Psoas muscle (tissue), 8 donors: ENCODE data around the gene HPSE2. TPM values are rescaled to one million over a fixed set of nuclear protein-coding genes. Genes with fewer than 3 reads are reported as not detected.

ENCODE experiments used
- ATAC-seq, 4 donors: fragments of 200-7000 bp; cut with Tn5 transposase; one replicate each; pipeline ENCODE4 v1.9.1; 2020; ENCODE audit warnings: moderate library complexity in 3 of 4, mild to moderate bottlenecking in 2 of 4
- DNase-seq, 2 donors: peaks; one replicate each; pipeline ENCODE4 v3.0.0-alpha.2; 2020
- H3K27ac ChIP-seq: fragments of 200-600 bp; one replicate; pipeline ENCODE4 v1.8.0; 2022
- H3K27me3 ChIP-seq, 3 donors: fragments of 200-600 bp in 1 of 3; one replicate each; pipeline versions ENCODE4 v1.6.1 to v1.8.0; 2013 to 2022; ENCODE audit warnings: low read length in 2 of 3, mild to moderate bottlenecking in 2 of 3, moderate library complexity in 1 of 3; ENCODE audit not compliant: insufficient read depth in 3 of 3
- H3K36me3 ChIP-seq, 2 donors: fragments of 200-600 bp in 1 of 2; one replicate each; pipeline versions ENCODE4 v1.6.1 to v1.8.0; 2013 to 2022; ENCODE audit warnings: low read depth in 1 of 2, mild to moderate bottlenecking in 1 of 2, moderate library complexity in 1 of 2; ENCODE audit not compliant: insufficient read depth in 1 of 2
- H3K4me1 ChIP-seq: fragments of 200-600 bp; one replicate; pipeline ENCODE4 v1.8.0; 2022
- H3K4me3 ChIP-seq: fragments of 200-600 bp; one replicate; pipeline ENCODE4 v1.8.0; 2022; ENCODE audit warnings: mild to moderate bottlenecking
- H3K9me3 ChIP-seq: fragments of 200-600 bp; one replicate; pipeline ENCODE4 v1.8.0; 2022
- WGBS, 3 donors: extraction: QIAGEN DNeasy Blood & Tissue Kit; methylation state at CpG; one replicate each; pipeline versions ENCODE4 v1.1.6 to v1.1.7; 2013; 5-methylcytosine and 5-hydroxymethylcytosine counted together
- intact Hi-C, 2 donors: fragments of 100-400 bp; cut with DNase I; formaldehyde crosslinking; loops; one replicate each; pipeline versions ENCODE4 v1.11.0 to v1.14.2; 2022
- polyA plus RNA-seq, 3 donors: library from polyadenylated mRNA; stranded (reverse); fragments of 200-250 nt; gene quantifications; one replicate each; pipeline ENCODE4 v1.2.3, GENCODE V29; 2013
- total RNA-seq, 4 donors: library from RNA; stranded (reverse); fragmentation: NEBNext Ultra II Directional in 2 of 4; extraction: Animal tissue kit (Norgen Biotek cat#: 25700) in 2 of 4; gene quantifications; one replicate each; pipeline versions ENCODE4 v1.2.1 to v1.2.4, GENCODE V29; 2021 to 2023
- TF ChIP-seq, protein P1 (sequence below): fragments of 200-600 bp; IDR thresholded peaks from one replicate; pipeline ENCODE4 v1.8.0; 2022; ENCODE audit warnings: antibody characterized with exemption
- donor health status: healthy with polysubstance abuse.
- donor health status: DM: no; HTN: no; CAD: no; lungs with moderate emphysema.
- donor health status: Bipolar disorder and iron deficiency.
- donor health status: healthy.
- donor health status: DM: yes; HTN: yes; CAD: no.
- donor health status: DM: no; HTN: no; CAD: no.
- donor health status: DM: no; HTN: no; CAD: no.
- donor health status: DM: yes; HTN: yes; CAD: no.

Gene HPSE2
- total and polyA plus RNA-seq, 7 donors, result 0.01 to 0.17 (median 0.03) TPM; not detected in 4

DNA sequence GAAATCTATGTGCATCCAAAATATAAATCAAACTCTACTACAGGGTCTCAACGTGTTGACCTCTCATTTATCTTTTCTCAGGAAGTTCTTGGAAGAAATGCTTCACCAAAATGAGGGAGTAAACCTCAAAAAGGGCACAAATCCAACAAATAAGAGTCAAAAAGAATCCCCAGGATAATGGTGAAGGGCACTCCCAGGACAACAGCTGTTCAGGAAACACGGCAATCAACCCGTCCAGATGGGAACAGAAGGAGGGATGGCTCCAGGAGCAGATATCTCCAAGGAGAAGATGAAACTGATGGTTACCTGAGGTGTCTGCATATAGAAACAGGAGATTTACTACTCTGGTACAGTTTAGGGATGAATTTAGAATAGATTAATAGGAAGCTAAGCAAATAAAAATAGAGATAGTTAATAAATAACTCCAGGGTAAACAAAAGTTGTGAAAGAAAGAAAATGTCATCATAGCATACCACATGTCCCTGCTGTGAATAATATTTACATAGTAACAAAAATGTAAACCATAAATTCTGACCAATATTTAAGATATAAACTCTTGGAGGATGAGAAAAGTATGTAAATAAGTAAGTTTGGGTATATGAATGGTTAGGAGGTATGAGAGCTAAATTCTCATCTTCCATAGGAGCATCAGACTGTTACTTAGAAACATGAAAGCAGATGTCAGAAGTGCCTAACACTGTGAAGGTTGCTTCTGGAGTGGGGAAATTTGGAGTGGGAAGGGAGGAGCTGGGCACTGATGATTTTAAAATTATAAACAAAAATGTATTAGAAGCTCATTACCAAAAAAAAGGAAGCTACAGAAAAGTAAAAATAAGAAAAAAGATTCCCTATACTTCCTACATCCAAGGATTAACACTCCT, 551.4 kb downstream of the HPSE2 start:
- Histone ChIP-seq H3K9me3 (peaks cover 12% of the 10 kb centered on the region), H3K27ac (no peak overlapping the region), H3K4me1 (no peaks in the 10 kb centered on the region), H3K36me3 (no peaks in the 10 kb centered on the region), H3K4me3 (no peak overlapping the region), H3K27me3 (no peaks in the 10 kb centered on the region)
- no peak for DNase-seq
- ATAC-seq, result no peak
- TF ChIP-seq, protein P1, sequence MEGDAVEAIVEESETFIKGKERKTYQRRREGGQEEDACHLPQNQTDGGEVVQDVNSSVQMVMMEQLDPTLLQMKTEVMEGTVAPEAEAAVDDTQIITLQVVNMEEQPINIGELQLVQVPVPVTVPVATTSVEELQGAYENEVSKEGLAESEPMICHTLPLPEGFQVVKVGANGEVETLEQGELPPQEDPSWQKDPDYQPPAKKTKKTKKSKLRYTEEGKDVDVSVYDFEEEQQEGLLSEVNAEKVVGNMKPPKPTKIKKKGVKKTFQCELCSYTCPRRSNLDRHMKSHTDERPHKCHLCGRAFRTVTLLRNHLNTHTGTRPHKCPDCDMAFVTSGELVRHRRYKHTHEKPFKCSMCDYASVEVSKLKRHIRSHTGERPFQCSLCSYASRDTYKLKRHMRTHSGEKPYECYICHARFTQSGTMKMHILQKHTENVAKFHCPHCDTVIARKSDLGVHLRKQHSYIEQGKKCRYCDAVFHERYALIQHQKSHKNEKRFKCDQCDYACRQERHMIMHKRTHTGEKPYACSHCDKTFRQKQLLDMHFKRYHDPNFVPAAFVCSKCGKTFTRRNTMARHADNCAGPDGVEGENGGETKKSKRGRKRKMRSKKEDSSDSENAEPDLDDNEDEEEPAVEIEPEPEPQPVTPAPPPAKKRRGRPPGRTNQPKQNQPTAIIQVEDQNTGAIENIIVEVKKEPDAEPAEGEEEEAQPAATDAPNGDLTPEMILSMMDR, result no peak
- 1 to 10% (median 2%) methylated on average over 3 of the region's 3 CpGs for WGBS, 3 donors
- intact Hi-C loops, result no loop called here

DNA sequence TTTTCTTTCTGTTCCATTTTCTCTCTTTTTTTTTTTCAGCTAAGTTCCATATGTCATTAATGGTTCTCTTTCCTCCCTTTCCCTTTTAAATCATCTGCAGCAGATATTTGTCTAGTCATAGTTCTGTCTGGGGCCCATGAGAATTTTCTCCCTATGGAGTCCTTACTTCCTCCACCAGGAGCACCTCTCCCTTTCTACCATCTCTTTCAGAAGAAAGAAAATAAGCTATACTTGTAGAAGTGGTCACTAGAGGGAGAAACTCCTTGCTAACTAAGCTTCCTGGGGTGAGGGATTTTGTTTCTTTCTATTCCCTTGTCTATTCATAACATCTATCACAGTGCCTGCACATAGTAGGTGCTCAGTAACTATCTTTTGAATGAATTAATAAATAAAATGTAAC, 558.8 kb downstream of the HPSE2 start:
- H3K27me3 ChIP-seq, result peaks cover 0 to 4% (median 0%) of the 10 kb centered on the region in 3 donors
- no peak overlapping the region for H3K4me3 ChIP-seq
- ATAC-seq (no peak), DNase-seq (no peak)
- H3K36me3 ChIP-seq, result no peaks in the 10 kb centered on the region
- no peaks in the 10 kb centered on the region for H3K9me3 ChIP-seq
- no peaks in the 10 kb centered on the region for H3K4me1 ChIP-seq
- TF ChIP-seq, protein P1, result no peak
- H3K27ac ChIP-seq, result no peak overlapping the region
- intact Hi-C loops, result no loop called here

DNA sequence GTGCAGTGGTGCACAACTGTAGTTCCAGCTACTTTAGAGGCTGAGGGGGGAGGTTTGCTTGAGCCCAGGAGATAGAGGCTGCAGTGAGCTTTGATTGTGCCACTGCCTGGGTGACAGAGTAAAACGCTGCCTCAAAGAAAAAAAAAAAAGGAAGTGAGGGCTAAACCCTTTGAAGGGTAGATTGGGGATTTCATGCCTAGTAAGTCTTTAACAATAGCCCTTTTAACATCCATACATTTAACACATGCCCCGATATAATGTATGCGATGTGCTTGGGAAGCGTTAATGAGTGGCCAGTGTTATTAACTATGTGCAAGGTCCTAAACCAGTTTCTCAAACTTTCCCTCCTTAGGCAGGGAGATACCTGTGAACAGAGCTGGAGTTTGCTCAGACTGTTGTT, 559.8 kb downstream of the HPSE2 start:
- H3K27me3 ChIP-seq, result peaks cover 0 to 4% (median 0%) of the 10 kb centered on the region in 3 donors
- no peak for DNase-seq
- no peaks in the 10 kb centered on the region for H3K36me3 ChIP-seq
- H3K9me3 ChIP-seq, result no peaks in the 10 kb centered on the region
- intact Hi-C loops, result no loop called here
- WGBS, 3 donors, result 68 to 81% (median 68%) methylated on average over 4 of the region's 4 CpGs
- H3K4me1 ChIP-seq, result no peaks in the 10 kb centered on the region
- H3K4me3 ChIP-seq, result no peak overlapping the region
- no peak overlapping the region for H3K27ac ChIP-seq
- TF ChIP-seq, protein P1, result no peak
- ATAC-seq, result no peak

DNA sequence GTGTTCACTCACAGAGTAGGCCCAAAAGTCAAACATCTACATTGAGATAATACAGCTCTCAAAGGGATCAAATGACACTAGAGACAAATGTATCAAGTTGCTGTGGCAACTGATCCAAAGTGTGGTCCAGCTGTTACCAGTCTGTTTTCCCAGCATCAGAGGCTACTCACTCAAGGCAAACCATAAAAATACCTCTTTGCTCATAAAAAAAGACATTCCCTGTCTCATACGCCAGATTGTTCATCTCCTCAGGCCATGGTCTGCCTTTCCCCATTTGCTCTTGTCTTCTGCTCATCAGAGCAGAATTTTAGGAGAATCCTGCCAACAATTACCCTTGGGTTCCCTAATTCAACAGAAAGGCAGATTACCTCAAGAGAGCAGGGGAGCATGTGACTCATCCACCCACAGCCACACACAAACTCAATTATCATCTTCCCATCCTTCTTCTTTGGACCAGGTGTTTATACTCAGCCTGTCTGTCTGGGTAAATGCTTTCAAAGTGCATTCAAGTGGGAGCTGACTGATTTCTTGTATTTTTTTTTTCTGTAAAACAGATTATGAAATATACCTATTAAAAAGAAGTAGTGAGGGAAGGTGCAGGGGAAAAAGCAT, 562.4 kb downstream of the HPSE2 start:
- DNase-seq, result no peak
- H3K27me3 ChIP-seq, result peaks cover 0 to 4% (median 0%) of the 10 kb centered on the region in 3 donors
- WGBS, 3 donors, result 53 to 79% (median 58%) methylated on average over 1 of the region's 1 CpG
- no peak overlapping the region for H3K4me3 ChIP-seq
- no peaks in the 10 kb centered on the region for H3K36me3 ChIP-seq
- TF ChIP-seq, protein P1, result no peak
- no peaks in the 10 kb centered on the region for H3K4me1 ChIP-seq
- ATAC-seq, result no peak
- intact Hi-C loops, result no loop called here
- H3K27ac ChIP-seq, result no peak overlapping the region
- no peaks in the 10 kb centered on the region for H3K9me3 ChIP-seq
